Progenitor cell of endocrine pancreas (in vitro differentiated cells): Measurements from ENCODE around the gene SRCIN1. TPM values are rescaled to one million over a fixed set of nuclear protein-coding genes. Genes with fewer than 3 reads are reported as not detected.

ENCODE experiments used
- DNase-seq: peaks from one replicate; pipeline ENCODE4 v3.0.0; 2021; ENCODE audit warnings: low spot score; ENCODE audit not compliant: unreplicated experiment
- H3K27ac Mint-ChIP-seq: 2 replicates; pipeline ENCODE4 v1.8.0; 2021; ENCODE audit warnings: mild to moderate bottlenecking, moderate library complexity, mixed read lengths
- H3K27me3 Mint-ChIP-seq: 2 replicates; pipeline ENCODE4 v1.8.0; 2021; ENCODE audit warnings: mixed read lengths
- H3K36me3 Mint-ChIP-seq: 2 replicates; pipeline ENCODE4 v1.8.0; 2022; ENCODE audit warnings: mixed read lengths; ENCODE audit not compliant: insufficient read depth
- H3K4me1 Mint-ChIP-seq: 2 replicates; pipeline ENCODE4 v1.8.0; 2021; ENCODE audit warnings: low read depth, mixed read lengths
- H3K4me3 Mint-ChIP-seq: 2 replicates; pipeline ENCODE4 v1.8.0; 2021; ENCODE audit warnings: low read depth, mild to moderate bottlenecking, moderate library complexity, mixed read lengths
- H3K9me3 Mint-ChIP-seq: 2 replicates; pipeline ENCODE4 v1.8.0; 2021; ENCODE audit warnings: low read depth, mixed read lengths
- total RNA-seq: library from RNA; stranded (reverse); gene quantifications from 2 replicates; pipeline ENCODE4 v1.2.1, GENCODE V29; 2021
- TF ChIP-seq, protein P1 (sequence below): fragments of 200-600 bp; sonication (generic); IDR thresholded peaks from one replicate; pipeline ENCODE4 v1.5.0; 2021; ENCODE audit warnings: antibody characterized with exemption, mild to moderate bottlenecking; ENCODE audit not compliant: unreplicated experiment

SRCIN1 gene
- total RNA-seq, 1 donor from 2014 or later: 13.8 TPM

GRCh38 chr17:38552343-38552742 lies 53.4 kb downstream of the SRCIN1 start:
- Mint-ChIP-seq H3K27ac (no peak overlapping the region), H3K4me1 (no peaks in the 10 kb centered on the region), H3K36me3 (no peaks in the 10 kb centered on the region), H3K9me3 (no peaks in the 10 kb centered on the region), H3K4me3 (no peak overlapping the region), H3K27me3 (peaks cover 23% of the 10 kb centered on the region)
- TF ChIP-seq, protein P1, sequence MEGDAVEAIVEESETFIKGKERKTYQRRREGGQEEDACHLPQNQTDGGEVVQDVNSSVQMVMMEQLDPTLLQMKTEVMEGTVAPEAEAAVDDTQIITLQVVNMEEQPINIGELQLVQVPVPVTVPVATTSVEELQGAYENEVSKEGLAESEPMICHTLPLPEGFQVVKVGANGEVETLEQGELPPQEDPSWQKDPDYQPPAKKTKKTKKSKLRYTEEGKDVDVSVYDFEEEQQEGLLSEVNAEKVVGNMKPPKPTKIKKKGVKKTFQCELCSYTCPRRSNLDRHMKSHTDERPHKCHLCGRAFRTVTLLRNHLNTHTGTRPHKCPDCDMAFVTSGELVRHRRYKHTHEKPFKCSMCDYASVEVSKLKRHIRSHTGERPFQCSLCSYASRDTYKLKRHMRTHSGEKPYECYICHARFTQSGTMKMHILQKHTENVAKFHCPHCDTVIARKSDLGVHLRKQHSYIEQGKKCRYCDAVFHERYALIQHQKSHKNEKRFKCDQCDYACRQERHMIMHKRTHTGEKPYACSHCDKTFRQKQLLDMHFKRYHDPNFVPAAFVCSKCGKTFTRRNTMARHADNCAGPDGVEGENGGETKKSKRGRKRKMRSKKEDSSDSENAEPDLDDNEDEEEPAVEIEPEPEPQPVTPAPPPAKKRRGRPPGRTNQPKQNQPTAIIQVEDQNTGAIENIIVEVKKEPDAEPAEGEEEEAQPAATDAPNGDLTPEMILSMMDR: no peak
- DNase-seq: no peak

DNA sequence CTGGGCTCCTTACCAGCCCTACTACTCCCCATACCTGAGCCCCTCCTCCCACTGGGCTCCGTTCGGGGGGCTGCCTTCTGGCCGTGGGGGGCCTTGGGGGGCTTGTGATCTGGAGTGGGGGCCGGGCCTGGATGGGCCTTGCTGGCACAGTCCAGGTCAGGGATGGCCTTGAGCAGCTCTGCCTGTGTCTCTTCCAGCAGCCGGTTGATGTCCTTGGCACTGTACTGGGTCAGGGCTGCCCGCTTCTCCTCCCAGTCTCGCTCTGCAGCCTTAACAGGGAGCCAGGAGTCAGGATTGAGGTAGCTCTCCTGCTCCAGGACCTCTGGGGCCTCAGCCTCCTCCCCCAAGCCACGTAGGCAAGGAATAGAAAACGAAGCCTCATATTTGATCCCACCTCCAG lies 54.6 kb downstream of the SRCIN1 start:
- H3K36me3 Mint-ChIP-seq: no peaks in the 10 kb centered on the region
- TF ChIP-seq, protein P1: no peak

DNA sequence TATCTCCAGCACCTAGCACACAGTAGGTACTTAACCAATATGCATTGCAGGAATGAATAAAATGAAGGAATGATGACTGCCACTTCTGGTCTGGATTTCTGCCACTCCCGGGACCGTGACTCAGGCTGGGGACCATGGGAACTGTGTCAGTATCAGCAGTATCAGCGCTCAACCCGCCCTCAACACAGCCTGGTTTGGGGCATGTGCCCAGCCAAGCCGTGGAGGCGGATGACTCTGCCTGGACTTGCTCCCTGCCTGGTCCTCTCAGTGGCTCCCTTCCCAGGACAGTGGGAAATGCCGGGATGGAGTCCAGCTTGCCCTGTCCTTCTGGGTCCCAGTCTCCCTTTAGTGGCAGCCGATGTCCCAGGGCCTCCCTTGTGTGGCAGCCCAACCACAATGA lies 55.1 kb downstream of the SRCIN1 start:
- DNase-seq: no peak
- H3K9me3 Mint-ChIP-seq: no peaks in the 10 kb centered on the region
- no peaks in the 10 kb centered on the region for H3K4me1 Mint-ChIP-seq
- H3K36me3 Mint-ChIP-seq: no peaks in the 10 kb centered on the region
- H3K27ac Mint-ChIP-seq: no peak overlapping the region
- peaks cover 17% of the 10 kb centered on the region for H3K27me3 Mint-ChIP-seq
- no peak overlapping the region for H3K4me3 Mint-ChIP-seq
- TF ChIP-seq, protein P1: no peak

More for the DNA sequence above, 54.6 kb downstream of the SRCIN1 start:
- DNase-seq: no peak
- Mint-ChIP-seq H3K4me1 (no peaks in the 10 kb centered on the region), H3K4me3 (no peak overlapping the region), H3K27me3 (peaks cover 20% of the 10 kb centered on the region), H3K27ac (no peak overlapping the region), H3K9me3 (no peaks in the 10 kb centered on the region)

GRCh38 chr17:38549285-38549684 lies 56.5 kb downstream of the SRCIN1 start:
- TF ChIP-seq, protein P1: no peak
- no peaks in the 10 kb centered on the region for H3K9me3 Mint-ChIP-seq
- H3K27me3 Mint-ChIP-seq: peaks cover 9% of the 10 kb centered on the region
- no peak for DNase-seq
- no peaks in the 10 kb centered on the region for H3K4me1 Mint-ChIP-seq
- H3K4me3 Mint-ChIP-seq: no peak overlapping the region
- no peaks in the 10 kb centered on the region for H3K36me3 Mint-ChIP-seq
- H3K27ac Mint-ChIP-seq: no peak overlapping the region

DNA sequence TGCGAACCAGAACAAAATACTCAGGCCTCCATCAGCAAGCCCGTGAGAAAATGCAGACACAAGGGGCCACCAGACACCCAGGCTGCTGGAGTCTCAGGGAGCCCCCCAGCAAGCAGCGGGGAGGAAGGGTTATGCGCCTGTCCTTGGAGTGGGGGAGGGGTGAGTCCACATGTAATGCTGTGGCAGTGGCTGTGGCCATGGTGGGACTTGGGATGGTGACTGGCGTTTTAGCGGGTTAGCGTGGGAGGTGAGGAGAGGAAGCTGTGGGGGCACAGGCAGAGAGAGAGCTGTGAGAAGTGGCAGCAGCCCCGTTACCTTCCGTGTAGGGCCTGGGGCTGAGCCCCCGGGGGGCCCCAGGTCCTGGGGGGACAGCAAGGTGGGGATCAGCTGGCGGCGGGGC lies 58.3 kb downstream of the SRCIN1 start:
- TF ChIP-seq, protein P1: no peak
- no peak overlapping the region for H3K4me3 Mint-ChIP-seq
- H3K27ac Mint-ChIP-seq: no peak overlapping the region
- H3K9me3 Mint-ChIP-seq: no peaks in the 10 kb centered on the region
- no peaks in the 10 kb centered on the region for H3K36me3 Mint-ChIP-seq
- H3K4me1 Mint-ChIP-seq: no peaks in the 10 kb centered on the region
- peaks cover 6% of the 10 kb centered on the region for H3K27me3 Mint-ChIP-seq
- no peak for DNase-seq
